Loucy (cell line): ENCODE measurements around the gene SREK1IP1.
"Not testable (repeated sequence)": the region's sequence is repeated elsewhere in the genome, so short reads cannot be mapped to it uniquely, and the experiment has no call there.

Experiments used
- H2AFZ ChIP-seq: fragments of 200-600 bp; sonication (generic); 2 replicates; pipeline ENCODE4 v1.6.0; 2016; ENCODE audit warnings: antibody characterized with exemption, mild to moderate bottlenecking, low read length, moderate library complexity
- H3F3A ChIP-seq: fragments of 200-600 bp; 2 replicates; pipeline ENCODE4 v1.6.0; 2016; ENCODE audit warnings: antibody characterized with exemption, low read depth, mild to moderate bottlenecking
- H3K27me3 ChIP-seq: fragments of 200-600 bp; sonication (generic); 2 replicates; pipeline ENCODE4 v1.6.1; 2014; ENCODE audit warnings: low read length, mild to moderate bottlenecking; ENCODE audit not compliant: insufficient read depth, poor library complexity, severe bottlenecking
- H3K36me3 ChIP-seq: fragments of 200-600 bp; sonication (generic); 2 replicates; pipeline ENCODE4 v1.6.1; 2016; ENCODE audit warnings: low read length; ENCODE audit not compliant: insufficient read depth
- H3K4me1 ChIP-seq: fragments of 200-600 bp; sonication (generic); 2 replicates; pipeline ENCODE4 v1.5.1; 2014; ENCODE audit warnings: low read length, mild to moderate bottlenecking; ENCODE audit not compliant: insufficient read depth, poor library complexity, severe bottlenecking
- H3K4me2 ChIP-seq: fragments of 200-600 bp; sonication (generic); 2 replicates; pipeline ENCODE4 v1.6.0; 2014; ENCODE audit warnings: antibody characterized with exemption, low read length, low read depth, mild to moderate bottlenecking; ENCODE audit not compliant: poor library complexity, severe bottlenecking
- H3K4me3 ChIP-seq: fragments of 200-600 bp; sonication (generic); 2 replicates; pipeline ENCODE4 v1.5.1; 2014; ENCODE audit warnings: low read length, mild to moderate bottlenecking, mixed read lengths; ENCODE audit not compliant: poor library complexity, severe bottlenecking
- H3K79me2 ChIP-seq: fragments of 200-600 bp; sonication (generic); 2 replicates; pipeline ENCODE4 v1.6.1; 2014; ENCODE audit warnings: low read length; ENCODE audit not compliant: insufficient read depth
- H3K9ac ChIP-seq: fragments of 200-600 bp; sonication (generic); 2 replicates; pipeline ENCODE4 v1.6.0; 2014; ENCODE audit warnings: mild to moderate bottlenecking, low read depth, low read length, moderate library complexity; ENCODE audit not compliant: poor library complexity, severe bottlenecking
- H3K9me2 ChIP-seq: fragments of 200-600 bp; sonication (generic); replicated peaks from 2 replicates; pipeline ENCODE4 v1.6.1; 2016; ENCODE audit warnings: low read depth, low read length, mixed read lengths
- H3K9me3 ChIP-seq: fragments of 200-600 bp; sonication (generic); 2 replicates; pipeline ENCODE4 v1.6.1; 2014; ENCODE audit warnings: mild to moderate bottlenecking, antibody characterized with exemption, low read length, low read depth; ENCODE audit not compliant: insufficient read depth
- H4K20me1 ChIP-seq: fragments of 200-600 bp; sonication (generic); 2 replicates; pipeline ENCODE4 v1.6.0; 2014; ENCODE audit warnings: antibody characterized with exemption, low read length, mild to moderate bottlenecking; ENCODE audit not compliant: insufficient read depth, poor library complexity, severe bottlenecking
- CTCF ChIP-seq: fragments of 200-600 bp; sonication (generic); conservative IDR thresholded peaks from 2 replicates; pipeline ENCODE4 v1.5.1; 2014; ENCODE audit warnings: mild to moderate bottlenecking, antibody characterized with exemption, low read length
- EZH2phosphoT487 ChIP-seq: fragments of 200-600 bp; IDR thresholded peaks from 2 replicates; pipeline ENCODE4 v1.6.1; 2018; ENCODE audit warnings: antibody characterized with exemption, mild to moderate bottlenecking, moderate library complexity, borderline replicate concordance

Gene SREK1IP1

GRCh38 chr5:64742411-64742810 lies 26.1 kb downstream of the SREK1IP1 start:
- TF ChIP-seq EZH2phosphoT487 (no peak), CTCF (no peak)
- no peak overlapping the region for H3K9ac ChIP-seq
- H2AFZ ChIP-seq, result no peak overlapping the region
- no peaks in the 10 kb centered on the region for H3K9me2 ChIP-seq
- H3K36me3 ChIP-seq, result peaks cover 28% of the 10 kb centered on the region; the same call in 1 of the 2 replicates
- no peak overlapping the region for H3K4me3 ChIP-seq
- H3K9me3 ChIP-seq, result no peaks in the 10 kb centered on the region
- H3K4me1 ChIP-seq, result no peaks in the 10 kb centered on the region
- H4K20me1 ChIP-seq, result no peaks in the 10 kb centered on the region
- H3K79me2 ChIP-seq, result no peaks in the 10 kb centered on the region
- no peak overlapping the region for H3K4me2 ChIP-seq
- H3F3A ChIP-seq, result no peaks in the 10 kb centered on the region
- no peaks in the 10 kb centered on the region for H3K27me3 ChIP-seq

GRCh38 chr5:64727150-64727549 lies 41.3 kb downstream of the SREK1IP1 start:
- Histone ChIP-seq H3K9me2 (no peaks in the 10 kb centered on the region), H4K20me1 (peaks cover 4% of the 10 kb centered on the region), H3K9me3 (no peaks in the 10 kb centered on the region), H3F3A (no peaks in the 10 kb centered on the region), H3K4me3 (no peak overlapping the region), H2AFZ (no peak overlapping the region), H3K27me3 (no peaks in the 10 kb centered on the region), H3K9ac (no peak overlapping the region), H3K4me2 (no peak overlapping the region), H3K79me2 (peaks cover 6% of the 10 kb centered on the region; the same call in 1 of the 2 replicates), H3K4me1 (no peaks in the 10 kb centered on the region), H3K36me3 (peaks cover 45% of the 10 kb centered on the region; the same call in 1 of the 2 replicates)
- TF ChIP-seq EZH2phosphoT487, result no peak
- no peak for TF ChIP-seq CTCF

GRCh38 chr5:64722588-64722987 lies 45.9 kb downstream of the SREK1IP1 start:
- Histone ChIP-seq H3K27me3 (no peaks in the 10 kb centered on the region), H3K4me2 (no peak overlapping the region), H3K9ac (no peak overlapping the region), H3K9me2 (no peaks in the 10 kb centered on the region), H3K79me2 (no peaks in the 10 kb centered on the region), H3K36me3 (peaks cover 42% of the 10 kb centered on the region; the same call in 1 of the 2 replicates), H3K4me3 (no peak overlapping the region), H2AFZ (no peak overlapping the region), H3F3A (no peaks in the 10 kb centered on the region), H4K20me1 (no peaks in the 10 kb centered on the region), H3K4me1 (no peaks in the 10 kb centered on the region), H3K9me3 (no peaks in the 10 kb centered on the region)
- TF ChIP-seq CTCF, result no peak
- no peak for TF ChIP-seq EZH2phosphoT487

GRCh38 chr5:64714495-64714894 lies 54.0 kb downstream of the SREK1IP1 start:
- not testable (repeated sequence) for H3K9ac ChIP-seq, H3K4me3 ChIP-seq, H3K4me2 ChIP-seq, H3K4me1 ChIP-seq, H2AFZ ChIP-seq, H3K9me3 ChIP-seq, H4K20me1 ChIP-seq, H3K27me3 ChIP-seq, H3F3A ChIP-seq, H3K36me3 ChIP-seq, H3K79me2 ChIP-seq, H3K9me2 ChIP-seq
